HepG2 (cell line): ENCODE measurements around the gene EPB41L1. TPM values are rescaled to one million over a fixed set of nuclear protein-coding genes. Genes with fewer than 3 reads are reported as not detected.

Experiments used
- FIP1L1 ChIP-seq: fragments of 200-400 bp; formaldehyde crosslinking; IDR thresholded peaks from 2 replicates; pipeline ENCODE4 v1.6.1; 2018; ENCODE audit warnings: low read depth, mild to moderate bottlenecking, low read length, moderate library complexity, borderline replicate concordance; ENCODE audit not compliant: insufficient read depth
- FOXM1 ChIP-seq: sonication (generic); formaldehyde crosslinking; IDR thresholded peaks from 2 replicates; pipeline ENCODE4 v1.5.0; 2020; ENCODE audit warnings: missing genetic modification reagents
- HDAC1 ChIP-seq: sonication (generic); formaldehyde crosslinking; IDR thresholded peaks from 2 replicates; pipeline ENCODE4 v1.5.1; 2020; ENCODE audit warnings: mild to moderate bottlenecking, missing genetic modification reagents
- JUND ChIP-seq: sonication (generic); formaldehyde crosslinking; IDR thresholded peaks from 2 replicates; pipeline ENCODE4 v1.8.0; 2022; ENCODE audit warnings: mild to moderate bottlenecking, missing genetic modification reagents
- KDM2A ChIP-seq: sonication (generic); formaldehyde crosslinking; IDR thresholded peaks from 2 replicates; pipeline ENCODE4 v1.4.0; 2020; ENCODE audit warnings: low read depth, missing genetic modification reagents, borderline replicate concordance
- MEF2D ChIP-seq: sonication (generic); formaldehyde crosslinking; IDR thresholded peaks from 2 replicates; pipeline ENCODE4 v1.5.1; 2020; ENCODE audit warnings: mild to moderate bottlenecking, missing genetic modification reagents
- ONECUT2 ChIP-seq: sonication (generic); formaldehyde crosslinking; IDR thresholded peaks from 2 replicates; pipeline ENCODE4 v1.4.0; 2020; ENCODE audit warnings: missing genetic modification reagents
- POGZ ChIP-seq: sonication (generic); formaldehyde crosslinking; IDR thresholded peaks from 2 replicates; pipeline ENCODE4 v1.4.0; 2020; ENCODE audit warnings: mild to moderate bottlenecking, missing genetic modification reagents
- POLR2A ChIP-seq, 2 experiments: IDR thresholded peaks; 2 replicates each; pipeline ENCODE4 v1.6.1; 2011; ENCODE audit warnings: low read depth in 2 of 2, low read length in 2 of 2, mild to moderate bottlenecking in 1 of 2, moderate library complexity in 1 of 2; ENCODE audit not compliant: insufficient read depth in 1 of 2
- RBM39 ChIP-seq: fragments of 200-400 bp; formaldehyde crosslinking; IDR thresholded peaks from one replicate; pipeline ENCODE4 v1.6.1; 2018; ENCODE audit warnings: antibody characterized with exemption, mild to moderate bottlenecking, low read depth, low read length; ENCODE audit not compliant: poor library complexity, severe bottlenecking
- REL ChIP-seq: sonication (generic); formaldehyde crosslinking; conservative IDR thresholded peaks from 2 replicates; pipeline ENCODE4 v1.8.0; 2022; ENCODE audit warnings: mild to moderate bottlenecking, missing genetic modification reagents, moderate library complexity
- SOX13 ChIP-seq, 3 experiments: fragments of 450-650 bp in 1 of 3; sonication (generic) in 1 of 3; formaldehyde crosslinking in 1 of 3; IDR thresholded peaks in 2 of 3; conservative IDR thresholded peaks in 1 of 3; 2 replicates each; pipeline versions ENCODE4 v1.5.0 to v1.6.1; 2016 to 2020; ENCODE audit warnings: antibody characterized with exemption in 1 of 3, mild to moderate bottlenecking in 1 of 3, missing compliant biosample characterization in 1 of 3, missing genetic modification reagents in 1 of 3, moderate library complexity in 1 of 3
- THAP11 ChIP-seq: IDR thresholded peaks from 2 replicates; pipeline ENCODE4 v1.6.1; 2016; ENCODE audit warnings: missing biosample characterization, missing genetic modification reagents
- THAP7 ChIP-seq: sonication (generic); formaldehyde crosslinking; IDR thresholded peaks from 2 replicates; pipeline ENCODE4 v1.8.1; 2023; ENCODE audit warnings: mild to moderate bottlenecking, missing genetic modification reagents
- YEATS4 ChIP-seq: sonication (generic); formaldehyde crosslinking; IDR thresholded peaks from 2 replicates; pipeline ENCODE4 v1.4.0; 2020; ENCODE audit warnings: missing genetic modification reagents, borderline replicate concordance
- ZBTB21 ChIP-seq: sonication (generic); formaldehyde crosslinking; IDR thresholded peaks from 2 replicates; pipeline ENCODE4 v1.4.0; 2020; ENCODE audit warnings: missing genetic modification reagents
- ZFYVE20 ChIP-seq: sonication (generic); formaldehyde crosslinking; IDR thresholded peaks from 2 replicates; pipeline ENCODE4 v1.8.0; 2023; ENCODE audit warnings: low read depth, mild to moderate bottlenecking, moderate library complexity, missing genetic modification reagents, borderline replicate concordance
- ZNF24 ChIP-seq: fragments of 450-650 bp; IDR thresholded peaks from 2 replicates; pipeline ENCODE4 v1.6.1; 2017; ENCODE audit warnings: antibody characterized with exemption, mild to moderate bottlenecking
- ZNF264 ChIP-seq: sonication (generic); formaldehyde crosslinking; IDR thresholded peaks from 2 replicates; pipeline ENCODE4 v1.4.0; 2020; ENCODE audit warnings: missing genetic modification reagents
- ZNF441 ChIP-seq: sonication (generic); formaldehyde crosslinking; IDR thresholded peaks from 2 replicates; pipeline ENCODE4 v1.7.0; 2021; ENCODE audit warnings: missing genetic modification reagents, borderline replicate concordance
- ZNF512B ChIP-seq: sonication (generic); formaldehyde crosslinking; IDR thresholded peaks from 2 replicates; pipeline ENCODE4 v1.5.1; 2020; ENCODE audit warnings: missing genetic modification reagents, mild to moderate bottlenecking, borderline replicate concordance
- ZNF557 ChIP-seq: sonication (generic); formaldehyde crosslinking; IDR thresholded peaks from 2 replicates; pipeline ENCODE4 v1.4.0; 2020; ENCODE audit warnings: missing genetic modification reagents
- ZNF792 ChIP-seq: IDR thresholded peaks from 2 replicates; pipeline ENCODE4 v1.6.1; 2016
- ZSCAN31 ChIP-seq: sonication (generic); formaldehyde crosslinking; IDR thresholded peaks from 2 replicates; pipeline ENCODE4 v1.5.0; 2020; ENCODE audit warnings: low read depth, mild to moderate bottlenecking, missing genetic modification reagents
- polyA plus RNA-seq, 8 experiments: library from polyadenylated mRNA; depleted of rRNA in 3 of 8; stranded (reverse) in 7 of 8; unstranded in 1 of 8; fragments of >200 nt; fragmentation: Illumina TruSeq in 4 of 8; extraction: Trizol in 4 of 8; gene quantifications; 2 replicates each; pipeline versions ENCODE4 v1.2.1 to v1.2.3, GENCODE V29; 2011 to 2016; ENCODE audit warnings: low read depth in 4 of 8, missing spikeins in 1 of 8, mixed read lengths in 1 of 8; ENCODE audit not compliant: insufficient read depth in 1 of 8
- total RNA-seq, 5 experiments: library from RNA; depleted of rRNA; stranded (reverse); fragments of >200 nt; fragmentation: Illumina TruSeq; extraction: Trizol; gene quantifications; 2 replicates each; pipeline ENCODE4 v1.2.3, GENCODE V29; 2016; ENCODE audit warnings: low read depth in 1 of 5
- TF ChIP-seq, protein P1 (sequence below): sonication (generic); formaldehyde crosslinking; IDR thresholded peaks from 2 replicates; pipeline ENCODE4 v1.9.0; 2022; ENCODE audit warnings: missing genetic modification reagents, mild to moderate bottlenecking, borderline replicate concordance

EPB41L1 gene
- total and polyA plus RNA-seq, 2 of the 13 experiments (the other 11 are each of a cell fraction or from before 2014, with no cell fraction given): 16.7 to 39.0 TPM

DNA sequence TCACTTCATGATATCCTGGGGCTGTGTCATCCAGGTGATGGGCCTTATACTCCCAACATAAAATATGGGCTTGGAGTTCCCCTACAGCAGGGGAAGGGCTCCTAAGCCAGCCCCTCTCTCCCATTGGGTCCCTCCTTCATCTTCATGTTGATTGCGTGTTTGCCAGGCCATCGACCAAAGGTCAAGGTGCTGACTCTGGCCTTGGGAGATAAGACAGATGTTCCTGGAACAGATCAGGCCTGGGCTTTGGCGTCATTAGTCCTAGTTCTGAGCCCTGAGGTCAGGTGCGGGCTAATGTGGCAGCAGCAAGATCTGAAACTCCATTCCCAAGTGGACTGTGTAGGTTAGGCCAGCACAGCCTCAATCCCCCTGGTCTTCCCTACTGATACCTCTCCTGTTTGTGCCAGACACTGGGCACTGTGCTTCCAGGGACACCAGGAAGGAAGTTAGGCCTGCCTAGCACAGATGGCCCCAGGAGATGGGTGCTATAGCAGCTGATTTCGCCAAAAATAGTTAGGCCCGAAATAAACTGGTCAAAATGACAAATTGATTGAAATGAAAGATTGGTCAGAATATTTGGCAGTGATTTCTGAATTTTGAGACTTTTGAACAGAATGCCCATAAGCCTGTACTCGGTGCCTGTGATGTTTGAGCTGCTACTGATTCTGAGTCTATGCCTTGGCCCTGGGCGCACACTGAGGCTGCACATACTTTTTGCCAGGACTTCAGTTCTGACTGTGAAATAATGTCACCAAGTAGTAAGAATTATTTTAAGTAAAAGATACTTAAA, 28.8 kb downstream of the EPB41L1 start (continued):
- TF ChIP-seq ZNF264 (CRISPR knock-in tag): peak; percentile 80; the same call in 1 of the 2 replicates
- 0 out of 2 replicates have a peak, but pooled peaks have one; percentile 1 for TF ChIP-seq YEATS4
- peak; percentile 63 to 76; a peak in 3 of 4 replicates for TF ChIP-seq POLR2A (IDR thresholded peaks at IDR 0.05; ENCODE audit: insufficient read depth in 1 of 2, low read depth in 2 of 2, low read length in 2 of 2)
- TF ChIP-seq ZNF557: no peak
- TF ChIP-seq THAP11 (CRISPR knock-in tag): peak; percentile 82
- peak; percentile 31; the same call in 1 of the 2 replicates for TF ChIP-seq ZNF792 (CRISPR knock-in tag)
- peak; percentile 99; the same call in 1 of the 2 replicates for TF ChIP-seq ZNF512B (CRISPR knock-in tag)
- peak; percentile 45 for TF ChIP-seq JUND (CRISPR knock-in tag)
- peak; percentile 95 for TF ChIP-seq THAP7 (CRISPR knock-in tag)
- TF ChIP-seq SOX13 (IDR thresholded peaks at IDR 0.05): 0 out of 2 replicates have a peak, but pooled peaks have one; percentile 42
- TF ChIP-seq SOX13 (CRISPR knock-in tag; conservative IDR thresholded peaks at IDR 0.05 in 1 of 2, IDR thresholded peaks at IDR 0.05 in 1 of 2): peak in 1 of 2 experiments; percentile 88; a peak in 2 of 4 replicates
- no peak for TF ChIP-seq ZFYVE20 (CRISPR knock-in tag)
- TF ChIP-seq, protein P1, sequence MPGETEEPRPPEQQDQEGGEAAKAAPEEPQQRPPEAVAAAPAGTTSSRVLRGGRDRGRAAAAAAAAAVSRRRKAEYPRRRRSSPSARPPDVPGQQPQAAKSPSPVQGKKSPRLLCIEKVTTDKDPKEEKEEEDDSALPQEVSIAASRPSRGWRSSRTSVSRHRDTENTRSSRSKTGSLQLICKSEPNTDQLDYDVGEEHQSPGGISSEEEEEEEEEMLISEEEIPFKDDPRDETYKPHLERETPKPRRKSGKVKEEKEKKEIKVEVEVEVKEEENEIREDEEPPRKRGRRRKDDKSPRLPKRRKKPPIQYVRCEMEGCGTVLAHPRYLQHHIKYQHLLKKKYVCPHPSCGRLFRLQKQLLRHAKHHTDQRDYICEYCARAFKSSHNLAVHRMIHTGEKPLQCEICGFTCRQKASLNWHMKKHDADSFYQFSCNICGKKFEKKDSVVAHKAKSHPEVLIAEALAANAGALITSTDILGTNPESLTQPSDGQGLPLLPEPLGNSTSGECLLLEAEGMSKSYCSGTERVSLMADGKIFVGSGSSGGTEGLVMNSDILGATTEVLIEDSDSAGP: peak; percentile 63
- TF ChIP-seq RBM39: no peak
- peak; percentile 98 for TF ChIP-seq MEF2D (CRISPR knock-in tag)
- no peak for TF ChIP-seq ONECUT2 (CRISPR knock-in tag)
- no peak for TF ChIP-seq ZNF24
- peak; percentile 84; the same call in 1 of the 2 replicates for TF ChIP-seq KDM2A (CRISPR knock-in tag)
- TF ChIP-seq ZSCAN31 (CRISPR knock-in tag): no peak
- TF ChIP-seq ZNF441 (CRISPR knock-in tag): peak; percentile 68; the same call in 1 of the 2 replicates
- peak; percentile 68; the same call in 1 of the 2 replicates for TF ChIP-seq POGZ (CRISPR knock-in tag)
- peak; percentile 96 for TF ChIP-seq HDAC1 (CRISPR knock-in tag)
- TF ChIP-seq FOXM1: no peak
- TF ChIP-seq REL (CRISPR knock-in tag): no peak
- TF ChIP-seq FIP1L1: no peak
- TF ChIP-seq ZBTB21 (CRISPR knock-in tag): peak; percentile 98
